IPS DF 4.7 (cell line): ENCODE results near the gene SPP1.
"Not testable (repeated sequence)": the region's sequence is repeated elsewhere in the genome, so short reads cannot be mapped to it uniquely, and the experiment has no call there.

Source experiments
- DNase-seq: peaks from one replicate; pipeline ENCODE4 v3.0.0-alpha.2; 2013; ENCODE audit warnings: low spot score; ENCODE audit errors: extremely low read depth

The SPP1 gene

GRCh38 chr4:87975466-87975865, at the start of gene SPP1:
Gene SPP1 (plus strand): TSS chr4:87975714. CDS start chr4:87976896, 1,182 bp downstream.
- DNase-seq = peak; percentile 66

GRCh38 chr4:87926554-87927098, 48.9 kb upstream of the SPP1 start:
- DNase-seq = no peak

- no peak for DNase-seq
Measured at GRCh38 chr4:87930629-87931028, 44.9 kb upstream of the SPP1 start.

- DNase-seq = no peak
Measured at GRCh38 chr4:87931932-87932331, 43.6 kb upstream of the SPP1 start.

- DNase-seq = no peak
Measured at GRCh38 chr4:87932718-87933141, 42.8 kb upstream of the SPP1 start.

GRCh38 chr4:87933337-87933736, 42.2 kb upstream of the SPP1 start:
- no peak for DNase-seq

- no peak for DNase-seq
Measured at GRCh38 chr4:87934157-87934704, 41.3 kb upstream of the SPP1 start.

GRCh38 chr4:87934973-87935372, 40.5 kb upstream of the SPP1 start:
- DNase-seq = no peak

GRCh38 chr4:87935954-87936353, 39.6 kb upstream of the SPP1 start:
- not testable (repeated sequence) for DNase-seq

GRCh38 chr4:87937523-87937922, 38.0 kb upstream of the SPP1 start:
- no peak for DNase-seq

- DNase-seq = no peak
Measured at GRCh38 chr4:87938746-87939145, 36.8 kb upstream of the SPP1 start.

- no peak for DNase-seq
Measured at GRCh38 chr4:87939978-87940690, 35.4 kb upstream of the SPP1 start.

GRCh38 chr4:87940809-87941208, 34.7 kb upstream of the SPP1 start:
- not testable (repeated sequence) for DNase-seq

- no peak for DNase-seq
Measured at GRCh38 chr4:87941537-87942392, 33.7 kb upstream of the SPP1 start.

GRCh38 chr4:87943660-87944149, 31.8 kb upstream of the SPP1 start:
- DNase-seq = no peak

GRCh38 chr4:87944967-87945366, 30.5 kb upstream of the SPP1 start:
- DNase-seq = no peak

GRCh38 chr4:87946766-87947165, 28.7 kb upstream of the SPP1 start:
- DNase-seq = no peak

- no peak for DNase-seq
Measured at GRCh38 chr4:87947381-87948160, 27.9 kb upstream of the SPP1 start.

GRCh38 chr4:87949961-87950360, 25.6 kb upstream of the SPP1 start:
- DNase-seq = no peak

- DNase-seq = no peak
Measured at GRCh38 chr4:87950493-87950892, 25.0 kb upstream of the SPP1 start.

- no peak for DNase-seq
Measured at GRCh38 chr4:87950936-87951511, 24.5 kb upstream of the SPP1 start.
